GM06990 (cell line): ENCODE data around the gene FUZ.

Experiments
- DNase-seq: peaks from one replicate; pipeline ENCODE4 v3.0.0-alpha.2; 2011; ENCODE audit not compliant: insufficient read length; ENCODE audit errors: extremely low read depth
- H3K27me3 ChIP-seq: replicated peaks from 2 replicates; pipeline ENCODE4 v1.6.0; 2011; ENCODE audit warnings: low read length; ENCODE audit not compliant: control insufficient read depth, insufficient read depth
- H3K36me3 ChIP-seq: 2 replicates; pipeline ENCODE4 v1.5.1; 2011; ENCODE audit warnings: low read length; ENCODE audit not compliant: control insufficient read depth, insufficient read depth
- H3K4me3 ChIP-seq: replicated peaks from 2 replicates; pipeline ENCODE4 v1.5.1; 2011; ENCODE audit warnings: low read depth, mild to moderate bottlenecking, control low read depth, low read length
- TF ChIP-seq, protein P1 (sequence below): IDR thresholded peaks from 2 replicates; pipeline ENCODE4 v1.5.1; 2011; ENCODE audit warnings: low read length, control low read depth, mild to moderate bottlenecking, inconsistent platforms; ENCODE audit not compliant: insufficient read depth, poor library complexity, severe bottlenecking

The FUZ gene

DNA sequence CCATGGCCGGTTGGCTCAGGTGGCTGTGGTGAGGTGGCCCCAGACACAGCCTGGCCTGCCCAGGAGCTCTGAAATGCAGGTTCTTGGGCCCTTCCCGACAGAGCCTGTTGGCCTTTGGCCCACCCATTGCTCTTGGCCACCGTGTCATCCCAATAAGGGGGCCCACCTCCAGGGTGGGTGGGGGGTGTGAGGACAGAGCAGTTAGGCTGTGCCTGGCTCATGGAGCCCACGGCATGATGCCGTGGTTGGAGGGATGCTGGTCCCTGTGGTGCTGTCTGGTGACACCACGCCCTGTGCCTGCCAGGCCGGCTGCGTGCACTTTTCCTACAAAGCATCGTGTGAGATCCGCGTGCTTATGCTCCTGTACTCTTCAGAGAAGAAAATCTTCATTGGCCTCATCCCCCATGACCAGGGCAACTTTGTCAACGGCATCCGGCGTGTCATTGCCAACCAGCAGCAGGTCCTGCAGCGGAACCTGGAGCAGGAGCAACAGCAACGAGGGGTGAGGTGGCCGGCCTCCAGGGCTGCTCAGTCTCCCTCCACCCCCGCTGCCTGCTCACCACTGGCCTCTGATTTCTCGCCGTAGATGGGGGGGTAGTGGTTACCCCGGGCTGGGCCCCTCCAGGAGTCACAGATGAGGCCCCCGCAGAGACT lies 46.7 kb upstream of the FUZ start:
- Histone ChIP-seq H3K4me3 (no peak overlapping the region), H3K36me3 (peaks cover 52% of the 10 kb centered on the region), H3K27me3 (no peaks in the 10 kb centered on the region)
- TF ChIP-seq, protein P1, sequence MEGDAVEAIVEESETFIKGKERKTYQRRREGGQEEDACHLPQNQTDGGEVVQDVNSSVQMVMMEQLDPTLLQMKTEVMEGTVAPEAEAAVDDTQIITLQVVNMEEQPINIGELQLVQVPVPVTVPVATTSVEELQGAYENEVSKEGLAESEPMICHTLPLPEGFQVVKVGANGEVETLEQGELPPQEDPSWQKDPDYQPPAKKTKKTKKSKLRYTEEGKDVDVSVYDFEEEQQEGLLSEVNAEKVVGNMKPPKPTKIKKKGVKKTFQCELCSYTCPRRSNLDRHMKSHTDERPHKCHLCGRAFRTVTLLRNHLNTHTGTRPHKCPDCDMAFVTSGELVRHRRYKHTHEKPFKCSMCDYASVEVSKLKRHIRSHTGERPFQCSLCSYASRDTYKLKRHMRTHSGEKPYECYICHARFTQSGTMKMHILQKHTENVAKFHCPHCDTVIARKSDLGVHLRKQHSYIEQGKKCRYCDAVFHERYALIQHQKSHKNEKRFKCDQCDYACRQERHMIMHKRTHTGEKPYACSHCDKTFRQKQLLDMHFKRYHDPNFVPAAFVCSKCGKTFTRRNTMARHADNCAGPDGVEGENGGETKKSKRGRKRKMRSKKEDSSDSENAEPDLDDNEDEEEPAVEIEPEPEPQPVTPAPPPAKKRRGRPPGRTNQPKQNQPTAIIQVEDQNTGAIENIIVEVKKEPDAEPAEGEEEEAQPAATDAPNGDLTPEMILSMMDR, result no peak
- no peak for DNase-seq

DNA sequence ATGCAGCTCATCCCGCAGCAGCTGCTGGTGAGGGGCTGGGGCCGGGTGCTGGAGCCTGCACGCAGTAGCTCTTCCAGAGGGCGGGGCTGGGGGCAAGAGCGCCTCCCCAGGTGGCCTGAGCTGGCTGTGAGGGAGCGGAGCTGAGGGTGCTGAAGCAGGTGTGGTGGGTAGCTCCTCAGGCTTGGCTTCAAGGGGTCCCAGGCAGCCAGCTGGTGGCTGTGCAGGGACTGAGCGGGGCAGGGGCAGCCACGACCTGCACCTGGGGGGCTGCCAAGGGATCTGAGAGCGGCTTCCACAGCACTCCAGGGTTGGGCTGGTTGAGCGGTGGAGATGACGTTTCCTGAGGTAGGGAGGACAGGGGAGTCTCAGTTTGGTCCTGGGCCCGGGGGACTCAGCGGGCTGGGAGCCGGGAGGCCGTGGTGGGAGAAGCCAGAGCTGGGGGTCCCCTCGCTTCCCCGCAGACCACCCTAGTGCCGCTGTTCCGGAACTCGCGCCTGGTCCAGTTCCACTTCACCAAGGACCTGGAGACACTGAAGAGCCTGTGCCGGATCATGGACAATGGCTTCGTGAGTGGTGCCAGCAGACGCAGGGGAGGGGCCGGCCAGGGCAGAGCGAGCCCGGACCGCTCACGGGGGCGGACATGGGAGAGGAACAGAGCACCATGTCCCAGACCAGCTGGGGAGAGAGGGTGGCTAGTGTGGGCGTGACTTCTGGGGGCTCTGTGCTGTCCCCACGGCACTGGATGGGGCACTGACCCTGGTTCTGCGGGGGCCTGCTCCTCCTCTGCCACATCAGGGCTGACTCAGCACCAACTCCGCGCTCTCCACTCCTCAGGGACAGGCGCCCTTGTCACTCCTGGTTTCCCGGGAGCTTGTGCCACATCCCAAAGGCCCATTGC lies 45.2 kb upstream of the FUZ start:
- TF ChIP-seq, protein P1, result no peak
- Histone ChIP-seq H3K4me3 (no peak overlapping the region), H3K36me3 (peaks cover 41% of the 10 kb centered on the region), H3K27me3 (no peaks in the 10 kb centered on the region)
- DNase-seq, result no peak

DNA sequence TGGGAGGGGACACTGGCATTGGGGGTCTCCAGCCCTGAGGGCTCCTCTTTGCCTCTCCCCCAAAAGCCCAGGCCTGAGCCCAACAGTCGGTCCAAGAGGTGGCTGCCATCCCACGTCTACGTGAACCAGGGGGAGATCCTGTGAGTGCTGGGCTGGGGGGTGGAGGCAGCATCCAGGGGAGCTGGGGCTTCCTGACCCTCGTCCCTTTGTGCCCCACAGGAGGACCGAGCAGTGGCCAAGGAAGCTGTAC lies 44.7 kb upstream of the FUZ start:
- peaks cover 38% of the 10 kb centered on the region for H3K36me3 ChIP-seq
- no peak overlapping the region for H3K4me3 ChIP-seq
- no peak for DNase-seq
- TF ChIP-seq, protein P1, result no peak
- no peaks in the 10 kb centered on the region for H3K27me3 ChIP-seq

DNA sequence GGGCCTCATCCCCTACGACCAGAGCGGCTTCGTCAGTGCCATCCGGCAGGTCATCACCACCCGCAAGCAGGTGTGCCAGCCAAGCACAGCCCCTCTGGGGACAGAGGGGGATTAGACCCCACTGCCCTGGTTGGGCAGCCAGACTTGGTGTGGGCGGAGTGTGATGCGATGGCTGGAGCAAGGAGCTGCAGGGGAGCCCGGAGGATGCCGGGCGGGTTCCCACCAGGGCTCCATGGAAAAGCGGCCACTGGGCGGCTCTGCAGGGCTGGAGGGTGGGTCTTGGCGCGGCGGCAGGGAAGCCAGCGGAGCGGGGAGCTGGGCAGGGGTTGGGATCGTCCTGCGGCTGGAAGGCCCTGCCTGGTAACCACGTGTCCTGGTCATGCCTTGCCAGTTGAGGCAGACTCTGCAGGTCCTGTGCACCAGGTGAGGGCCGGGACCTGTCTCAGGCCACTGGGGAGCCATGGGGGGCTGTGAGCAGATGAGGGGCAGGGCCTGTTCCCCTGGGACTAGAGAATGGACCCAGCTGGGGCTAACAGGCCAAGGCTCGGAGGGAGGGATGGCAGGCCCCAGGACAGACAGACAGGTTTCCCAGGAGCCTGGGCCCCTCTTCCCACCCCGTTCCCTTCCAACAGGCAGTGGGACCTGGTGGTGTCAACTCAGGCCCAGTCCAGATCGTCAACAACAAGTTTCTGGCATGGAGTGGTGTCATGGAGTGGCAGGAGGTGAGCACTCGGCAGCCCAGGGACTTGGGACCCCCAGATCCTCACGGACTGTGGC lies 44.2 kb upstream of the FUZ start:
- Histone ChIP-seq H3K4me3 (no peak overlapping the region), H3K27me3 (no peaks in the 10 kb centered on the region), H3K36me3 (peaks cover 36% of the 10 kb centered on the region)
- DNase-seq, result no peak
- TF ChIP-seq, protein P1, result no peak

DNA sequence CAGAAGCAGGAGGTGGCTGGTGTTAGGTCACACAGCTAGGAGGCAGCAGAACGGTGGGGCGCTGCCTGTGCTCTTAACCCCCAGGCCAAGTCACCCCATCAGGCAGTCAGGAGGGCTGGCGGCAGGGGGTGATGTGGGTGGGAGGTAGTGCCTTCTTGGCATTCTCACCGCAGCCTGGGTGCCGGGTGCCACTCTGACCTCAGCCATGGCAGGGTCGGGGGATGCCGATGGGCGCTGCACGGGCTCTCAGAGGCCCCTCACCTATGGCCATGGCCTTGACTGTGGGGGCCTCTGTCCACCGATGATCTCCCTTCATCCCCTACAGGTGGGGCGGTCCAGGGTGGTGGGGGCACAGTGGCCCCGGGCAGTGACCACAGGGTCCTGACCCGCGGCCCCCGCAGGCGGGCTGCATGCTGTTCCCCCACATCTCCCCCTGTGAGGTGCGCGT lies 43.5 kb upstream of the FUZ start:
- TF ChIP-seq, protein P1, result no peak
- no peaks in the 10 kb centered on the region for H3K27me3 ChIP-seq
- peaks cover 31% of the 10 kb centered on the region for H3K36me3 ChIP-seq
- H3K4me3 ChIP-seq, result no peak overlapping the region
- no peak for DNase-seq
